HepG2 (cell line): Measurements from ENCODE around the gene RPS2. TPM values are rescaled to one million over a fixed set of nuclear protein-coding genes. Genes with fewer than 3 reads are reported as not detected.

Experiments used
- ATAC-seq: fragments of 200-7000 bp; cut with Tn5 transposase; 3 replicates; pipeline ENCODE4 v1.9.1; 2020; ENCODE audit warnings: mild to moderate bottlenecking, moderate library complexity
- BruUV-seq: library from RNA; stranded (reverse); fragments of 400-500 nt; replicated peaks from 2 replicates; lab custom pipeline; 2021; lab: Mats Ljungman, UMichigan
- CTCF ChIA-PET: fragments of 300-600 bp; formaldehyde crosslinking; extraction: SDS; loops from one replicate; lab custom pipeline; 2021; ENCODE audit warnings: low total read pairs, inconsistent platforms, low intra/inter-chr PET ratio; lab: Yijun Ruan, JAX
- POLR2A ChIA-PET: fragments of 350-600 bp; sonication (Branson Sonifier 250); formaldehyde crosslinking; loops from one replicate; lab custom pipeline; 2020; ENCODE audit warnings: antibody characterized with exemption, inconsistent platforms; lab: Yijun Ruan, JAX
- DNase-seq: peaks from one replicate; pipeline ENCODE4 v3.0.0-alpha.2; 2015; ENCODE audit warnings: low spot score
- FAIRE-seq: peaks from 3 replicates; lab custom pipeline; 2011; peaks lifted over from hg19 to GRCh38; lab: Jason Lieb, UNC
- H2AFZ ChIP-seq: one replicate; pipeline ENCODE4 v1.6.1; 2011; ENCODE audit warnings: low read length, inconsistent platforms
- H3K27ac ChIP-seq: fragments of 300-600 bp; 3 replicates; pipeline ENCODE4 v1.8.0; 2011; ENCODE audit warnings: mixed run types, mild to moderate bottlenecking, mixed read lengths, low read length, inconsistent platforms; ENCODE audit not compliant: insufficient read depth; ENCODE audit errors: extremely low read length
- H3K27me3 ChIP-seq, 2 experiments: fragments of 200-600 bp in 1 of 2; 2 replicates in 1 of 2; 3 replicates in 1 of 2; pipeline versions ENCODE4 v1.6.0 to v1.8.0; 2011; ENCODE audit warnings: low read length in 2 of 2, mild to moderate bottlenecking in 2 of 2, moderate library complexity in 2 of 2, inconsistent platforms in 1 of 2; ENCODE audit not compliant: insufficient read depth in 2 of 2, control insufficient read depth in 1 of 2
- H3K36me3 ChIP-seq, 2 experiments: fragments of 200-600 bp in 1 of 2; replicated peaks in 1 of 2; 2 replicates in 1 of 2; 3 replicates in 1 of 2; pipeline versions ENCODE4 v1.5.1 to v1.8.0; 2011; ENCODE audit warnings: low read length in 2 of 2, inconsistent platforms in 1 of 2; ENCODE audit not compliant: insufficient read depth in 2 of 2, control insufficient read depth in 1 of 2
- H3K4me1 ChIP-seq: 2 replicates; pipeline ENCODE4 v1.5.1; 2012; ENCODE audit warnings: low read length, inconsistent platforms; ENCODE audit not compliant: insufficient read depth
- H3K4me2 ChIP-seq: 2 replicates; pipeline ENCODE4 v1.6.0; 2011; ENCODE audit warnings: low read depth, low read length, inconsistent platforms
- H3K4me3 ChIP-seq, 3 experiments: fragments of 200-600 bp in 1 of 3; sonication (generic), shearing (Covaris generic) in 1 of 3; replicated peaks in 1 of 3; 2 replicates each; pipeline ENCODE4 v1.5.1; 2011 to 2016; ENCODE audit warnings: low read length in 3 of 3, inconsistent platforms in 2 of 3, low read depth in 2 of 3, mild to moderate bottlenecking in 2 of 3, control low read depth in 1 of 3, mixed read lengths in 1 of 3; ENCODE audit not compliant: insufficient read depth in 1 of 3
- H3K79me2 ChIP-seq: one replicate; pipeline ENCODE4 v1.6.1; 2011; ENCODE audit warnings: low read length, inconsistent platforms; ENCODE audit not compliant: insufficient read depth
- H3K9ac ChIP-seq: 2 replicates; pipeline ENCODE4 v1.6.0; 2011; ENCODE audit warnings: mild to moderate bottlenecking, low read depth, low read length, inconsistent platforms; ENCODE audit not compliant: insufficient read depth
- H3K9me3 ChIP-seq: 2 replicates; pipeline ENCODE4 v1.5.1; 2012; ENCODE audit warnings: mild to moderate bottlenecking, low read length
- H4K20me1 ChIP-seq: 2 replicates; pipeline ENCODE4 v1.6.0; 2011; ENCODE audit warnings: inconsistent platforms, mild to moderate bottlenecking, low read length, moderate library complexity; ENCODE audit not compliant: insufficient read depth
- LRRFIP1 ChIP-seq: sonication (generic); formaldehyde crosslinking; conservative IDR thresholded peaks from 2 replicates; pipeline ENCODE4 v1.4.0; 2020; ENCODE audit warnings: missing genetic modification reagents
- RBFOX2 ChIP-seq: fragments of 200-400 bp; formaldehyde crosslinking; IDR thresholded peaks from 2 replicates; pipeline ENCODE4 v1.6.1; 2017; ENCODE audit warnings: low read depth, mild to moderate bottlenecking, low read length
- WGBS: methylation state at CpG from one replicate; pipeline ENCODE4 v1.1.6; 2017; ENCODE audit warnings: low lambda C conversion rate; 5-methylcytosine and 5-hydroxymethylcytosine counted together
- in situ Hi-C: cut with HindIII; loops from 2 replicates; pipeline ENCODE4 v1.10.0; 2017; ENCODE audit warnings: low pct_unique_long_range_greater_than_20kb; ENCODE audit not compliant: extremely low pct_ligation_motif_present
- intact Hi-C: fragments of 100-400 bp; cut with micrococcal nuclease; formaldehyde crosslinking; loops from one replicate; pipeline ENCODE4 v1.10.0; 2022; ENCODE audit not compliant: unreplicated experiment
- polyA plus RNA-seq, 8 experiments: library from polyadenylated mRNA; depleted of rRNA in 3 of 8; stranded (reverse) in 7 of 8; unstranded in 1 of 8; fragments of >200 nt; fragmentation: Illumina TruSeq in 4 of 8; extraction: Trizol in 4 of 8; gene quantifications; 2 replicates each; pipeline versions ENCODE4 v1.2.1 to v1.2.3, GENCODE V29; 2011 to 2016; ENCODE audit warnings: low read depth in 4 of 8, missing spikeins in 1 of 8, mixed read lengths in 1 of 8; ENCODE audit not compliant: insufficient read depth in 1 of 8
- total RNA-seq, 5 experiments: library from RNA; depleted of rRNA; stranded (reverse); fragments of >200 nt; fragmentation: Illumina TruSeq; extraction: Trizol; gene quantifications; 2 replicates each; pipeline ENCODE4 v1.2.3, GENCODE V29; 2016; ENCODE audit warnings: low read depth in 1 of 5

RPS2 gene
- total and polyA plus RNA-seq, 2 of the 13 experiments (the other 11 are each of a cell fraction or from before 2014, with no cell fraction given): 1,908 to 4,514 TPM

- H4K20me1 ChIP-seq: no peaks in the 10 kb centered on the region
- FAIRE-seq: no peak
- H3K27me3 ChIP-seq: no peaks in the 10 kb centered on the region
- CTCF ChIA-PET: no interaction called here
- peaks cover 14% of the 10 kb centered on the region for H3K79me2 ChIP-seq
- 97% methylated on average over 28 of the region's 33 CpGs for WGBS
- peaks cover 17% of the 10 kb centered on the region for H3K4me1 ChIP-seq
- in situ Hi-C loops (no loop called here), intact Hi-C loops (no loop called here)
- no peaks in the 10 kb centered on the region for H3K9me3 ChIP-seq
- peaks cover 21 to 34% of the 10 kb centered on the region in 2 experiments; a peak in 3 of 5 replicates for H3K36me3 ChIP-seq
- no peak overlapping the region for H3K9ac ChIP-seq
- no peak overlapping the region for H3K4me3 ChIP-seq
- H3K27ac ChIP-seq: no peak overlapping the region
- no peak for ATAC-seq
- BruUV-seq: no TSS peak
- POLR2A ChIA-PET: interaction anchor here (0.8 kb wide), 1 partner anchor 11 kb away, joined by 5 read pairs; the partner anchor contains the start of gene RPS2
- DNase-seq: no peak
- H3K4me2 ChIP-seq: no peak overlapping the region
- no peak for TF ChIP-seq LRRFIP1 (CRISPR knock-in tag)
- TF ChIP-seq RBFOX2: 0 out of 2 replicates have a peak, but pooled peaks have one; percentile 6
- H2AFZ ChIP-seq: no peak overlapping the region
Observed at GRCh38 chr16:1975432-1976215, 11.0 kb upstream of the RPS2 start.
